Colon (tissue), 2 donors: ENCODE results near the gene LCOR.

Experiments used
- FAIRE-seq: peaks from 2 replicates; lab custom pipeline; 2012; peaks lifted over from hg19 to GRCh38; lab: Jason Lieb, UNC
- donor health status: control.
- donor health status: control.

Gene LCOR

DNA sequence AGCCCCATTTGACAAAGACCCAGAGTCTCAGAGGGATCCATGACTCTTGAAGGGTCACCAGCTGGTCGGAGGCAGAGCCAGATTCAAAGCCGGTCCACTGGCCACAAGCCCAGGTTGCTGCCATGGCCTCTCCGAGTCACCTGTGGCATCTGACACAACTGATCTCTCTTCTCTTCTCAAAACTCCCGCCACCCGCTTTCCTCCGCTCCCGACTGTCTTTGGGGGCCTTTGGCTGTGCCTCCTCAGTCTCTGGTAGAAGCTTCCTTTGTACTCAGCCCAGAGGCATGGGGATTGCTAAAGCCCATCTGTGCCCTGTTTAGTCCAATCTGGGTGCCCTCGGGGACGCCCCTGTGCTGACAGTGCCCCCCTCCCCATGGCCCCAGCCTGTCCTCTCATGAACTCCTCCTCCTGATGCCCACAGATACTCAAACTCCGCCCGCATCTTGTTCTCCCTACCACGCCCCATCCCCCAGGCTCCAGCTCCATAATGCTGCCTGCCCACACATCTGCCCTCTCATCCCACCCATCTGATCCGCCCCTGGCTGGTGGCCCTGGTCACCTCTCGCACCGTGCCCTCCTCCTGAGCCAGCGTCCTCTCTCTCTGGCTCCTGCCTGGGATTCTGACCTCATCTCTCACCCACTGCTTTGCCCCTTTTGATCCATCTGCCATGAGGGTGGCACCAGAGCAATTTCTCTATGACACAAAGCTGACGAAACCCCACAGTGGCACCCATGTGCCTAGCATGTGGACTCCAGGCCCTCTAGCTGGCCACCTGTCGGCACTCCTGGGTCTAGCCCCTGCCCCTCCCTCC lies 203.1 kb downstream of the LCOR start:
- FAIRE-seq = no peak

DNA sequence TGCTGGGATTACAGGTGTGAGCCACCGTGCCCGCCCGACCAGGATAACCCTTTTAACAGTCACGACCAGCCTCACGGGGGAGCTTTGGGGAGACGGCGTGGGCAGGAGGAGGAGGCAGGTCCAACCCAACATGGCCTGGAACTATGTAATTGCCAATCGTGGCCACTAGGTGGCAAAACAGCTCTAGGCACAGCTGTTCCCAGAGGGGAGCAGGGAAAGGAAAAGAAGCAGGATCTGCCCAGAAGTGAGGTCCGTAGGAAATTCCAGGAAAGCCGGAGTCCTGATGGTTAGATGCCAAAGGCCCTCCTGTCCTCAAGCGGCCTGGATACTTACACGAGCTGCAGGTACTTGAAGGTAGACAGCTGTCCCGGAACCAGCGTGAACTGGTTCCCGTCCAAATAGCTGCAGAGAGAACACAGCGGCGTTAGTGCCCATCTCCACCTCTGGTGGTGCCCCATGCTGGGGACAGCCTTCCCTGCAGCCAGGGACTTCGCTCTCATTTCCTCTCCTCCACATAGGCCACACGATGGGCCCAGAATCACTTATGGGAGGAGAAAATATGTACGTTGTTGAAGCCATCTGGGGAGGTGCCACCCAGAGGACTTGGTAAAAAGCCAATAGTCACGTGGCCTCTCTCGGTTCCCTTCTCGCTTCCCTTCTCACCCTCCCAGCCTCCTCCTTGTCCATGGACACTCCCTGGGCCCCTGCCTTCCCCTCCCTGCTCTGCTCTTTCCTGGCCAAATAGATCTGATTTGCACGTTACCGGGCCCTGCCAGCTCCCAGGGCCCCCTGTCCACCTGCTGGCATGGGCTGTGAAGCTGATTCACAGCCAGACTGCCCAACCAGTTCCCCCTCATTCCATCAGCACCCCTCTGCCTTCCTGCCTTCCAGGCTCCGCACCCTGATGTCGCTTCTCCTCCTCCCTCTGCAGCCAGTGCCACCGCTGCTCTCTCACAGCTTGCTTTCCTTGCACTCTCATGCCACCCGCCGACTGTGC lies 205.6 kb downstream of the LCOR start:
- FAIRE-seq = no peak

DNA sequence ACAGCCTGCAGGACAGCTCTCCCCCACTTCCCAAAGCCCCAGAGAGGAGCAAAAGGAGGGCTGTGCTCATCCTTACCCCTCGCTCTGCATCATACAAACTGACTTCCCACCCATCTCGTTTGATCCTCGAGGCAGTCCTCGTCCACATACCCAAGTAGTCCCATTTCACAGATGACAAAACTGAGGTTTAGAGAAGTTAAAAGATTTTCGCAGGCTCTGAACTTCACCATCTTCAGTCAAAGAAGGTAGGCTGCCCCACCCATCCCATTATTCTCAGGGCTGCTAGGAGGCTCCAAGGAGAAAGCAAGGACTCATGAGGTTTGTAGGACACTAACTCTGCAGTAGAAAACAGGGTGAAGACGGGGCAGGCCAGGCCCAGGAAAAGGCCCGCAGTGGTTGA lies 206.6 kb downstream of the LCOR start:
- no peak for FAIRE-seq

DNA sequence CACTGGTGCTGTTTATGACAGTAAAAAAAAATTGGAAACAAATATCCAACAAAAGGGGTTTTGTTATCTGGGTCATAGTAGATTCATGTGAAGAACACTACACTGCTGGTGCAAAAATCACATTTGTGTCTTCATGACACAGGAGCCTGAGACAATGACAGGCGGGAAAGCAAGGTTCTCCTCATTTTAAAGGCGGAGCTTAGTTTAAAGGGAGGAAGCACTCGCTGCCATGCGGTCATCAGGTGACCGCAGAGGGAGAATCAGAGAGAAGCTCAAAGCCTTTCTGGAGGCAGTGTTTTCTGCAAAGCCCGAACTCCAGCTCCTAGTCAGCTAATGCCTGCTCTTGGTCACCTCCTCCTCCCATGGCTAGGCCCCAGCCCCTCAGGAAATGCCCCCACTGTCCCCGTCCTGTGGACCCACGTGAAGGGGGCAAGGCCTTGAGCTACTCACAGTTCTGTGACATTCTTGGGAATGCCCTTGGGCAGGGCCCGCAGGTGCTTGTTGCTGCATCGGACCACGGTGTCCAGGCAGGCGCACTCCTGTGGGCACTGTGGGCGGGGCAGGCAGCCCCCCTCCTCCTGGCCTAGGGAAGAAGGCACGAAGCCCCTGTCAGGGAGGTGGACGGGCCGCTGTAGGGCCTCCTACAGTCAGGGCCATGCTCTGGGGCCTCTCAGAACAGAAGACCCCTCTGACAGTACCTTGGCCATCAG lies 207.6 kb downstream of the LCOR start:
- FAIRE-seq = no peak

DNA sequence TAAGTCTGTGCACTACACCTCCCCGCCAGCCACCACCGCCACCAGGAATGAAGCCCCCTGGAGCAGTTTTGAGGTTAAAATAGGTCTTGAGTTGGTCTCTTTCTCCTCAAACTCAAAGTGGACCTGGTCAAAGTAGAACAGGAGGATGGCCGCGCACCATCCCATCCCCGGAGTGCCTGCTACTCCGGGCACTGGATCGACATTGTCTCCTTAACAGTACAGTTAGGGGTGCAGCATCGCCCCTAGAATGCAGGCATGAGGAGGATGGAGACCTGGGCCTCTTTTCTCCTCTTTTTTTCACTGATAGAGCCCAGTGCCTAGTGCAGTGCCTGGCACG lies 208.1 kb downstream of the LCOR start:
- FAIRE-seq = no peak

DNA sequence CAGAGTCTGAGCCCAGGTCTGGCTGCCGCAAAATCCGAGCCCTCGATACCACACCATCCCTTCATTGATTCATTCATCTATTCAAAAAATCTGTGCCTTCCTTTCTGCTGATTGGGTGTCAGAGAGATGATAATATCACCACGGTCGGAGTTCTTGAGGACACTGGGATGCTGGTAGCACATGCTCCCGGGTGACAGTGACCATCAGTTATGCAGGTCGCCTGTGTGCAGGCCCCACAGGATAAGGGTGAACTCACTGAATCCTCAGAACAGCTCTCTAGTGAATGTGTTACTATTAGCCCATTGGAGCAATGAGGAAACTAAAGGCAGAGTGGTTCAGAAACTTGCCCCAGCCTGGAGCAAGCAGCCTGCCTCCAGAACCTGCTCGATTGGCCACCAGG lies 208.6 kb downstream of the LCOR start:
- FAIRE-seq = no peak

DNA sequence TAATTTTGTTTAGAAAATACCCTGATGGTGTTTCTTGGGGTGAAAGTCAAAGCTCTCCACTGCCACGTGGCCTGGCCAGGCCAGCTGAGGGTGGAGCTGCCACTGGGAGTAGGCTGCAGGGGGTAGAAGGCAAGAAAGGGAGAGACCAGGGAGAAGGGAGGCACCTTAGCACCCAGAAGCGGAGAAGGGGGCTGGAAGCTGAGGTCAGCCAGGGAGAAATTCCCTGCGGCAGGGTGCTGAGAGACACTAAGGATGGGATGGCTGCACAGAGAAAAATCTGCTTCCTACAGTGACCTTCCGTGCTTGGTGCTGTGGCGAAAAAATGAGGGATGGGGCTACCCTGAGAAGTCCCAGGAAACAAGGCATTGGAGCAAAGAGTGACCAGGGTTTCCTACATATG lies 210.0 kb downstream of the LCOR start:
- FAIRE-seq = no peak

DNA sequence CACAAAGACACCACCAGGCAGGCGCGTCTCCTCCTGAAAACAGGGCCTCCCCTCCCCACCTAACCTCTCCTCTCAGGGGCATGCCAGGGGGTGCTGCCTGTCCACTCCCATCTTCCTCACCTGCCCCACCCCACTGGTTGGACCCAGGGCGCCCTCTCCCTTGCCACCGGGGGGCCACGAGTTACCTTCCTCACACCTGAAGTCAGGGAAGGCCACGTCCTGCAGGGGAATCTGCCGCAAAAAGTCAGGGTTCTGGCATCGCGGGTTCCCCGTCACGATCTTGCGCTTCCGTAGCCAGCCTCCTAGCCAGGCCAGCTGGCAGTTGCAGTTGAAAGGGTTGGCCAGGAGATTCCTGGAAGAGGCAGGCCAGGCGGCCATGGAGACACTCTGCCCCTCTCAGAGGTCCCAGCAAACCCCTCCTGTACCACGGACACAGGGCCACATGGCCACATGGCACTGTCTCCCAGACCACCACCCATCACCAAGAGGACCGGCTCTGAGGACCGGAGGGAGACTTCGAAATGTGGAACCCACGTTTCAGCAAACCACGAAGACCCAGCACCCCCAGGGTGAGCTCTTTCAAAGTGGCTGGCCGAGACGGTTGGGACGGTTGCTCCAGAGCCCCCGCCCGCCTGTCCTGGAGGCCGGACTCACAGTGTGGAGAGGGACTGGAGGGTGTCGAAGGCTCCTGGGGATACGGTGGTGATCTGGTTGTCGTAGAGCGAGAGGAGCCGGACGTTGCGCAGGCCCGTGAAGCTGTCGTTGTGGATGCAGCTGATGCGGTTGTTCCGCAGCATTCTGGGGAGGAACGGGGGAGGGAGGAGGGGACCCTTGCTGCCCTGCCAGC lies 210.8 kb downstream of the LCOR start:
- no peak for FAIRE-seq

DNA sequence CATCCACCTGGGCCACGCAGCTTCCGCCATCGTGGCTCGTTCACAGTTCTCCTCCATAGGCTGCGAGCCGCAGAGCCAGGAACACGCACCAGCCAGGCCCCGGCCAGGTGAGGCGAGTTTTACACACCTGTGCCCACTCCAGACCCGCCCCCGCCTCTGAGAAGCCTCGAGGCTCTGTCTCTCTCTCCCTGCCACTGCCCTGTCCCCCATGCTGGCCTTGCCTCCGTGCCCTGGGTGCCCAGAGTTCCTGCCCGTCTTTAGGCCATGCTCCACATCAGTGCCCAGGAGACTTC lies 211.4 kb downstream of the LCOR start:
- FAIRE-seq = no peak
